ENCODE data around the gene KCNS1. TPM values are rescaled to one million over a fixed set of nuclear protein-coding genes. Genes with fewer than 3 reads are reported as not detected.

Gene KCNS1
- total RNA-seq, 1 experiment from 2014 or later = 1.2 TPM

DNA sequence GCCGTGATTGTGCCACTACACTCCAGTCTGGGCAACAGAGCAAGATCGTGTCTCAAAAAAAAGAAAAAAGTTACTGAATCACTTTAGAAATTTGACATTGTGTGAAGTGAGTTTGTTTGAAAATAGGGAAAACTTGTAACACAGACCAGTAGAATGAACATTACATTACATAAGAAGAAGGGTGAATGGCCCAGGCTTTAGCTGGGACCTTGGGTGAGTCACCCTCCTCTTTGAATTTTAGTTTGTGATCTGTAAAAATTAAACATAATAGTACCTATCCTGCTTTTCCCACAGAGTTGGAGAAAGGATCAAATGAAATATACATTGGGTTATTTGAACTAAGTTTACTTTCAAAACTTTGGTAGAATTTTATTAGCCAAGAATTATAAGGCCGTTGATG is 56.3 kb downstream of the KCNS1 start:
- no peaks in the 10 kb centered on the region for H3K27me3 Mint-ChIP-seq (ENCODE audit: low read depth)
- peaks cover 20% of the 10 kb centered on the region for H3K9me3 Mint-ChIP-seq
- CTCF ChIA-PET = interaction anchor here (0.5 to 3.5 kb wide), 39 partner anchors 10 to 1119 kb away, joined by 3 to 103 read pairs (median 5); partner anchors contain the start of genes KCNS1, PABPC1L and WFDC5
- no peak overlapping the region for H3K27ac Mint-ChIP-seq
- ATAC-seq = no peak
- no peak overlapping the region for H3K4me3 Mint-ChIP-seq
- POLR2A ChIA-PET = interaction anchor here (1.1 kb wide), 1 partner anchor 9 kb away, joined by 5 read pairs; no protein-coding TSS in a partner anchor
- no peak for TF ChIP-seq JUN (CRISPR knock-in tag; IDR thresholded peaks at IDR 0.05)
- no peak for TF ChIP-seq GTF2I (CRISPR knock-in tag; conservative IDR thresholded peaks at IDR 0.05)
- no peak for TF ChIP-seq MYBL2 (CRISPR knock-in tag; IDR thresholded peaks at IDR 0.05)
- TF ChIP-seq NFATC4 (CRISPR knock-in tag; IDR thresholded peaks at IDR 0.05) = no peak
- no peak for TF ChIP-seq ELF4 (CRISPR knock-in tag; IDR thresholded peaks at IDR 0.05; ENCODE audit: low read depth)
- TF ChIP-seq ZNF416 (CRISPR knock-in tag; IDR thresholded peaks at IDR 0.05) = no peak
- TF ChIP-seq PRRX2 (CRISPR knock-in tag; IDR thresholded peaks at IDR 0.05) = no peak
- no peak for TF ChIP-seq SP1 (CRISPR knock-in tag; conservative IDR thresholded peaks at IDR 0.05)
- TF ChIP-seq, protein P1, sequence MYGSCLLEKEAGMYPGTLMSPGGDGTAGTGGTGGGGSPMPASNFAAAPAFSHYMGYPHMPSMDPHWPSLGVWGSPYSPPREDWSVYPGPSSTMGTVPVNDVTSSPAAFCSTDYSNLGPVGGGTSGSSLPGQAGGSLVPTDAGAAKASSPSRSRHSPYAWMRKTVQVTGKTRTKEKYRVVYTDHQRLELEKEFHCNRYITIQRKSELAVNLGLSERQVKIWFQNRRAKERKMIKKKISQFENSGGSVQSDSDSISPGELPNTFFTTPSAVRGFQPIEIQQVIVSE (CRISPR knock-in tag; IDR thresholded peaks at IDR 0.05; ENCODE audit: borderline replicate concordance) = no peak
- TF ChIP-seq, protein P2, sequence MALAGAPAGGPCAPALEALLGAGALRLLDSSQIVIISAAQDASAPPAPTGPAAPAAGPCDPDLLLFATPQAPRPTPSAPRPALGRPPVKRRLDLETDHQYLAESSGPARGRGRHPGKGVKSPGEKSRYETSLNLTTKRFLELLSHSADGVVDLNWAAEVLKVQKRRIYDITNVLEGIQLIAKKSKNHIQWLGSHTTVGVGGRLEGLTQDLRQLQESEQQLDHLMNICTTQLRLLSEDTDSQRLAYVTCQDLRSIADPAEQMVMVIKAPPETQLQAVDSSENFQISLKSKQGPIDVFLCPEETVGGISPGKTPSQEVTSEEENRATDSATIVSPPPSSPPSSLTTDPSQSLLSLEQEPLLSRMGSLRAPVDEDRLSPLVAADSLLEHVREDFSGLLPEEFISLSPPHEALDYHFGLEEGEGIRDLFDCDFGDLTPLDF (CRISPR knock-in tag; IDR thresholded peaks at IDR 0.05) = no peak
- TF ChIP-seq ZNF219 (CRISPR knock-in tag; IDR thresholded peaks at IDR 0.05; ENCODE audit: borderline replicate concordance) = no peak
- TF ChIP-seq ZNF317 (CRISPR knock-in tag; IDR thresholded peaks at IDR 0.05; ENCODE audit: borderline replicate concordance, low read depth) = no peak
- TF ChIP-seq, protein P3, sequence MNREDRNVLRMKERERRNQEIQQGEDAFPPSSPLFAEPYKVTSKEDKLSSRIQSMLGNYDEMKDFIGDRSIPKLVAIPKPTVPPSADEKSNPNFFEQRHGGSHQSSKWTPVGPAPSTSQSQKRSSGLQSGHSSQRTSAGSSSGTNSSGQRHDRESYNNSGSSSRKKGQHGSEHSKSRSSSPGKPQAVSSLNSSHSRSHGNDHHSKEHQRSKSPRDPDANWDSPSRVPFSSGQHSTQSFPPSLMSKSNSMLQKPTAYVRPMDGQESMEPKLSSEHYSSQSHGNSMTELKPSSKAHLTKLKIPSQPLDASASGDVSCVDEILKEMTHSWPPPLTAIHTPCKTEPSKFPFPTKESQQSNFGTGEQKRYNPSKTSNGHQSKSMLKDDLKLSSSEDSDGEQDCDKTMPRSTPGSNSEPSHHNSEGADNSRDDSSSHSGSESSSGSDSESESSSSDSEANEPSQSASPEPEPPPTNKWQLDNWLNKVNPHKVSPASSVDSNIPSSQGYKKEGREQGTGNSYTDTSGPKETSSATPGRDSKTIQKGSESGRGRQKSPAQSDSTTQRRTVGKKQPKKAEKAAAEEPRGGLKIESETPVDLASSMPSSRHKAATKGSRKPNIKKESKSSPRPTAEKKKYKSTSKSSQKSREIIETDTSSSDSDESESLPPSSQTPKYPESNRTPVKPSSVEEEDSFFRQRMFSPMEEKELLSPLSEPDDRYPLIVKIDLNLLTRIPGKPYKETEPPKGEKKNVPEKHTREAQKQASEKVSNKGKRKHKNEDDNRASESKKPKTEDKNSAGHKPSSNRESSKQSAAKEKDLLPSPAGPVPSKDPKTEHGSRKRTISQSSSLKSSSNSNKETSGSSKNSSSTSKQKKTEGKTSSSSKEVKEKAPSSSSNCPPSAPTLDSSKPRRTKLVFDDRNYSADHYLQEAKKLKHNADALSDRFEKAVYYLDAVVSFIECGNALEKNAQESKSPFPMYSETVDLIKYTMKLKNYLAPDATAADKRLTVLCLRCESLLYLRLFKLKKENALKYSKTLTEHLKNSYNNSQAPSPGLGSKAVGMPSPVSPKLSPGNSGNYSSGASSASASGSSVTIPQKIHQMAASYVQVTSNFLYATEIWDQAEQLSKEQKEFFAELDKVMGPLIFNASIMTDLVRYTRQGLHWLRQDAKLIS (CRISPR knock-in tag; IDR thresholded peaks at IDR 0.05; ENCODE audit: borderline replicate concordance) = no peak
- no peak for TF ChIP-seq SMAD3 (CRISPR knock-in tag; IDR thresholded peaks at IDR 0.05; ENCODE audit: borderline replicate concordance)
- TF ChIP-seq, protein P4, sequence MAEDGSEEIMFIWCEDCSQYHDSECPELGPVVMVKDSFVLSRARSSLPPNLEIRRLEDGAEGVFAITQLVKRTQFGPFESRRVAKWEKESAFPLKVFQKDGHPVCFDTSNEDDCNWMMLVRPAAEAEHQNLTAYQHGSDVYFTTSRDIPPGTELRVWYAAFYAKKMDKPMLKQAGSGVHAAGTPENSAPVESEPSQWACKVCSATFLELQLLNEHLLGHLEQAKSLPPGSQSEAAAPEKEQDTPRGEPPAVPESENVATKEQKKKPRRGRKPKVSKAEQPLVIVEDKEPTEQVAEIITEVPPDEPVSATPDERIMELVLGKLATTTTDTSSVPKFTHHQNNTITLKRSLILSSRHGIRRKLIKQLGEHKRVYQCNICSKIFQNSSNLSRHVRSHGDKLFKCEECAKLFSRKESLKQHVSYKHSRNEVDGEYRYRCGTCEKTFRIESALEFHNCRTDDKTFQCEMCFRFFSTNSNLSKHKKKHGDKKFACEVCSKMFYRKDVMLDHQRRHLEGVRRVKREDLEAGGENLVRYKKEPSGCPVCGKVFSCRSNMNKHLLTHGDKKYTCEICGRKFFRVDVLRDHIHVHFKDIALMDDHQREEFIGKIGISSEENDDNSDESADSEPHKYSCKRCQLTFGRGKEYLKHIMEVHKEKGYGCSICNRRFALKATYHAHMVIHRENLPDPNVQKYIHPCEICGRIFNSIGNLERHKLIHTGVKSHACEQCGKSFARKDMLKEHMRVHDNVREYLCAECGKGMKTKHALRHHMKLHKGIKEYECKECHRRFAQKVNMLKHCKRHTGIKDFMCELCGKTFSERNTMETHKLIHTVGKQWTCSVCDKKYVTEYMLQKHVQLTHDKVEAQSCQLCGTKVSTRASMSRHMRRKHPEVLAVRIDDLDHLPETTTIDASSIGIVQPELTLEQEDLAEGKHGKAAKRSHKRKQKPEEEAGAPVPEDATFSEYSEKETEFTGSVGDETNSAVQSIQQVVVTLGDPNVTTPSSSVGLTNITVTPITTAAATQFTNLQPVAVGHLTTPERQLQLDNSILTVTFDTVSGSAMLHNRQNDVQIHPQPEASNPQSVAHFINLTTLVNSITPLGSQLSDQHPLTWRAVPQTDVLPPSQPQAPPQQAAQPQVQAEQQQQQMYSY (CRISPR knock-in tag; IDR thresholded peaks at IDR 0.05) = no peak
- no peak for DNase-seq (ENCODE audit: low spot score)
- peaks cover 47% of the 10 kb centered on the region for H3K4me1 Mint-ChIP-seq
- peaks cover 25% of the 10 kb centered on the region for H3K36me3 Mint-ChIP-seq

DNA sequence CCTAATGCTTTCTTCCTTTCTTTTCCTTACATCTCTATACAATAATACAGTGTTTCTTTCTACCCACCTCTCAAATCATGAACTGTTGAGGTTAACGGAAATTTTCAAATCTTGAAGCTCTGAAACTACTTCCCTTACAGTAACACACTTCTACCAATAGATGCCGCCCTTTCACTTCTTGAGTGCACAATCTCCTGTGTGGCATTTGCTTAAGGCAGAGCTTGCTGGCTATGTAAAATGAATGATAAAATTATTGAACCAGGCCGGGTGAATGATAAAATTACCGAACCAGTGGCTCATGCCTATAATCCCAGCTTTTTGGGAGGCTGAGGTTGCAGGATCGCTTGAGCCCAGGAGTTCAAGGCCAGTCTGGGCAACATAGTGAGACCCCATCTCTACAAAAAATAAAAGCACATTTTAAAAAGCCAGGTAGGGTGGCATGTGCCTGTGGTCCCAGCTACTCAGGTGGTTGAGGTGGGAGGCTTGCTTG is 56.8 kb downstream of the KCNS1 start:
- Mint-ChIP-seq H3K36me3 (peaks cover 27% of the 10 kb centered on the region), H3K4me1 (peaks cover 47% of the 10 kb centered on the region), H3K27me3 (ENCODE audit: low read depth) (no peaks in the 10 kb centered on the region), H3K27ac (peak overlapping the region; percentile 37), H3K4me3 (no peak overlapping the region), H3K9me3 (peaks cover 20% of the 10 kb centered on the region)
- ATAC-seq = peak; percentile 81
- DNase-seq (ENCODE audit: low spot score) = no peak
- POLR2A ChIA-PET = interaction anchor here (1.1 kb wide), 1 partner anchor 9 kb away, joined by 5 read pairs; no protein-coding TSS in a partner anchor
- no peak for TF ChIP-seq EMX1 (CRISPR knock-in tag; IDR thresholded peaks at IDR 0.05)
- 0 out of 2 replicates have a peak, but pooled peaks have one; percentile 19 for TF ChIP-seq GTF2I (CRISPR knock-in tag; conservative IDR thresholded peaks at IDR 0.05)
- TF ChIP-seq GABPB1 (CRISPR knock-in tag; IDR thresholded peaks at IDR 0.05) = 0 out of 2 replicates have a peak, but pooled peaks have one; percentile 12
- TF ChIP-seq ZNF121 (CRISPR knock-in tag; IDR thresholded peaks at IDR 0.05) = peak; percentile 85; the same call in 1 of the 2 replicates
- TF ChIP-seq, protein P5, sequence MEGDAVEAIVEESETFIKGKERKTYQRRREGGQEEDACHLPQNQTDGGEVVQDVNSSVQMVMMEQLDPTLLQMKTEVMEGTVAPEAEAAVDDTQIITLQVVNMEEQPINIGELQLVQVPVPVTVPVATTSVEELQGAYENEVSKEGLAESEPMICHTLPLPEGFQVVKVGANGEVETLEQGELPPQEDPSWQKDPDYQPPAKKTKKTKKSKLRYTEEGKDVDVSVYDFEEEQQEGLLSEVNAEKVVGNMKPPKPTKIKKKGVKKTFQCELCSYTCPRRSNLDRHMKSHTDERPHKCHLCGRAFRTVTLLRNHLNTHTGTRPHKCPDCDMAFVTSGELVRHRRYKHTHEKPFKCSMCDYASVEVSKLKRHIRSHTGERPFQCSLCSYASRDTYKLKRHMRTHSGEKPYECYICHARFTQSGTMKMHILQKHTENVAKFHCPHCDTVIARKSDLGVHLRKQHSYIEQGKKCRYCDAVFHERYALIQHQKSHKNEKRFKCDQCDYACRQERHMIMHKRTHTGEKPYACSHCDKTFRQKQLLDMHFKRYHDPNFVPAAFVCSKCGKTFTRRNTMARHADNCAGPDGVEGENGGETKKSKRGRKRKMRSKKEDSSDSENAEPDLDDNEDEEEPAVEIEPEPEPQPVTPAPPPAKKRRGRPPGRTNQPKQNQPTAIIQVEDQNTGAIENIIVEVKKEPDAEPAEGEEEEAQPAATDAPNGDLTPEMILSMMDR (IDR thresholded peaks at IDR 0.05) = peak; percentile 38
- TF ChIP-seq ETV6 (CRISPR knock-in tag; IDR thresholded peaks at IDR 0.05) = no peak
- no peak for TF ChIP-seq MYBL2 (CRISPR knock-in tag; IDR thresholded peaks at IDR 0.05)
- CTCF ChIA-PET = interaction anchor here (0.5 to 3.5 kb wide), 42 partner anchors 9 to 1119 kb away, joined by 3 to 103 read pairs (median 5); partner anchors contain the start of genes KCNS1, PABPC1L, TOMM34 and WFDC5

Measured in WTC11 (cell line).